HepG2 (cell line): ENCODE results near the gene ACAP1. TPM values are rescaled to one million over a fixed set of nuclear protein-coding genes. Genes with fewer than 3 reads are reported as not detected.

ENCODE experiments used
- HNF4G ChIP-seq, 2 experiments: sonication (generic) in 1 of 2; formaldehyde crosslinking in 1 of 2; IDR thresholded peaks; 2 replicates each; pipeline versions ENCODE4 v1.4.0 to v1.6.1; 2011 to 2020; ENCODE audit warnings: borderline replicate concordance in 2 of 2, low read depth in 2 of 2, mild to moderate bottlenecking in 2 of 2, low read length in 1 of 2, missing genetic modification reagents in 1 of 2, moderate library complexity in 1 of 2
- KDM2A ChIP-seq: sonication (generic); formaldehyde crosslinking; IDR thresholded peaks from 2 replicates; pipeline ENCODE4 v1.4.0; 2020; ENCODE audit warnings: low read depth, missing genetic modification reagents, borderline replicate concordance
- MYC ChIP-seq: sonication (generic); formaldehyde crosslinking; IDR thresholded peaks from 2 replicates; pipeline ENCODE4 v1.9.0; 2021; ENCODE audit warnings: missing genetic modification reagents, borderline replicate concordance
- NCOA5 ChIP-seq: sonication (generic); formaldehyde crosslinking; IDR thresholded peaks from 2 replicates; pipeline ENCODE4 v1.4.0; 2020; ENCODE audit warnings: missing genetic modification reagents
- NFE2L1 ChIP-seq: sonication (generic); formaldehyde crosslinking; IDR thresholded peaks from 2 replicates; pipeline ENCODE4 v1.4.0; 2020; ENCODE audit warnings: missing genetic modification reagents, mild to moderate bottlenecking, borderline replicate concordance
- PAXIP1 ChIP-seq: sonication (generic); formaldehyde crosslinking; conservative IDR thresholded peaks from 2 replicates; pipeline ENCODE4 v1.4.0; 2020; ENCODE audit warnings: mild to moderate bottlenecking, missing genetic modification reagents, moderate library complexity
- REL ChIP-seq: sonication (generic); formaldehyde crosslinking; conservative IDR thresholded peaks from 2 replicates; pipeline ENCODE4 v1.8.0; 2022; ENCODE audit warnings: mild to moderate bottlenecking, missing genetic modification reagents, moderate library complexity
- RNF2 ChIP-seq: fragments of 450-650 bp; conservative IDR thresholded peaks from 2 replicates; pipeline ENCODE4 v1.6.1; 2016; ENCODE audit warnings: low read depth
- THYN1 ChIP-seq: sonication (generic); formaldehyde crosslinking; IDR thresholded peaks from 2 replicates; pipeline ENCODE4 v1.8.1; 2023; ENCODE audit warnings: low read depth, mild to moderate bottlenecking, moderate library complexity, missing genetic modification reagents, borderline replicate concordance
- ZKSCAN8 ChIP-seq: IDR thresholded peaks from 2 replicates; pipeline ENCODE4 v1.6.1; 2016; ENCODE audit warnings: borderline replicate concordance, missing genetic modification reagents, missing compliant biosample characterization
- ZNF30 ChIP-seq: sonication (generic); formaldehyde crosslinking; IDR thresholded peaks from 2 replicates; pipeline ENCODE4 v1.5.0; 2020; ENCODE audit warnings: mild to moderate bottlenecking, missing genetic modification reagents
- ZNF512B ChIP-seq: sonication (generic); formaldehyde crosslinking; IDR thresholded peaks from 2 replicates; pipeline ENCODE4 v1.5.1; 2020; ENCODE audit warnings: missing genetic modification reagents, mild to moderate bottlenecking, borderline replicate concordance
- ZNF749 ChIP-seq: sonication (generic); formaldehyde crosslinking; IDR thresholded peaks from 2 replicates; pipeline ENCODE4 v1.8.0; 2022; ENCODE audit warnings: mild to moderate bottlenecking, missing genetic modification reagents, moderate library complexity, borderline replicate concordance
- polyA plus RNA-seq, 8 experiments: library from polyadenylated mRNA; depleted of rRNA in 3 of 8; stranded (reverse) in 7 of 8; unstranded in 1 of 8; fragments of >200 nt; fragmentation: Illumina TruSeq in 4 of 8; extraction: Trizol in 4 of 8; gene quantifications; 2 replicates each; pipeline versions ENCODE4 v1.2.1 to v1.2.3, GENCODE V29; 2011 to 2016; ENCODE audit warnings: low read depth in 4 of 8, missing spikeins in 1 of 8, mixed read lengths in 1 of 8; ENCODE audit not compliant: insufficient read depth in 1 of 8
- total RNA-seq, 5 experiments: library from RNA; depleted of rRNA; stranded (reverse); fragments of >200 nt; fragmentation: Illumina TruSeq; extraction: Trizol; gene quantifications; 2 replicates each; pipeline ENCODE4 v1.2.3, GENCODE V29; 2016; ENCODE audit warnings: low read depth in 1 of 5
- TF ChIP-seq, protein P1 (sequence below): sonication (generic); formaldehyde crosslinking; IDR thresholded peaks from 2 replicates; pipeline ENCODE4 v1.8.0; 2022; ENCODE audit warnings: mild to moderate bottlenecking, missing genetic modification reagents, borderline replicate concordance

The ACAP1 gene
- total and polyA plus RNA-seq, 2 of the 13 experiments (the other 11 are each of a cell fraction or from before 2014, with no cell fraction given), result 1.3 to 2.5 TPM

DNA sequence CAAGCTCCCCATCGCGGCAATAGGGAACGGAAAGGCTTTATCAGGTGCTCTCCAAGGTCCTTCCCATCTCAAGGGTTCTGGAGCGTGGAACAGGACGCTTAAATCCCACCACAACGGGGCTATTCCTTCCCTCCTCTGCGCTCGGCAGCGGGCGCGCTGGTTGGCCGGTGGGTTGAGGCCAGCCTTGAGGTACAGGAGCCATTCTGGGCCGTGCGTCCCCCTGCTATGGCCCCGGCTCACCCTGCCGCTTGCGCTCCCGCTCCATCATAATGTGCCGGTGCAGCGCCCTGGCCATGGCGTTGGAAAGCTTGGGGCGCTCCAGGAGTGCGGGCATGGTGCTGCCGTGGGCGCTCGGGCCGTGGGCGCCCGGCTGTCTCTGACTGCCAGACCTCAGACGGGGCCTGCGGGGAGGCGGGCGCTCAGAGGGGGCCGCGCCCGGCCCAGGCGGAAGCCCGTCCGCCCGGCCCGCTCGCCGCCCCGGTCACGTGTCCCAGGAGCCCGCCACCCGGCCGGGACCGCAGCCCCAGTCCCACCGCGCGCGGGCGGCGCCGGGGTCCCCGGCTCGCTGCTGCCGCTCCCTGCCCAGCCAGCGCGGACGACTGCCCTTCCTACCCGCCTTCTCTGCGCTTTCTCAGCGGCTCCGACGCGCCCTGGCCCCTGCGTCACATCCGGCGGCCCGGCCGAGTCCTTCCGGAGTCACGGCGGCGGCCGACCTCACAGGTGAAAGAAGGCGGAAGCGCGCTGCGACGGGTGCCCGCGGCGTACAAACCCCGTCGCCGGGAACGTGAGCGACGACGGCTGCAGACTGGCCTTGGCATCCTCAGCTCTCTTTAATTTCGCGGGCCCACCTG lies 21.4 kb upstream of the ACAP1 start, which contains the start of gene GPS2 (continued):
- TF ChIP-seq REL (CRISPR knock-in tag), result peak; percentile 69; the same call in 1 of the 2 replicates
- TF ChIP-seq PAXIP1, result peak; percentile 28; the same call in 1 of the 2 replicates
- TF ChIP-seq ZNF512B (CRISPR knock-in tag), result no peak
- TF ChIP-seq HNF4G (IDR thresholded peaks at IDR 0.05; ENCODE audit: borderline replicate concordance, low read depth, low read length), result no peak
- peak; percentile 56; the same call in 1 of the 2 replicates for TF ChIP-seq HNF4G (CRISPR knock-in tag; IDR thresholded peaks at IDR 0.05; ENCODE audit: borderline replicate concordance, low read depth)
- 0 out of 2 replicates have a peak, but pooled peaks have one; percentile 79 for TF ChIP-seq NCOA5 (CRISPR knock-in tag)
- no peak for TF ChIP-seq ZNF30 (CRISPR knock-in tag)
- 0 out of 2 replicates have a peak, but pooled peaks have one; percentile 20 for TF ChIP-seq RNF2
- TF ChIP-seq ZKSCAN8 (CRISPR knock-in tag), result 0 out of 2 replicates have a peak, but pooled peaks have one; percentile 53
- peak; percentile 100 for TF ChIP-seq KDM2A (CRISPR knock-in tag)
- peak; percentile 37; the same call in 1 of the 2 replicates for TF ChIP-seq THYN1 (CRISPR knock-in tag)
- peak; percentile 52; the same call in 1 of the 2 replicates for TF ChIP-seq ZNF749
- TF ChIP-seq MYC (CRISPR knock-in tag), result peak; percentile 67; the same call in 1 of the 2 replicates
- TF ChIP-seq, protein P1, sequence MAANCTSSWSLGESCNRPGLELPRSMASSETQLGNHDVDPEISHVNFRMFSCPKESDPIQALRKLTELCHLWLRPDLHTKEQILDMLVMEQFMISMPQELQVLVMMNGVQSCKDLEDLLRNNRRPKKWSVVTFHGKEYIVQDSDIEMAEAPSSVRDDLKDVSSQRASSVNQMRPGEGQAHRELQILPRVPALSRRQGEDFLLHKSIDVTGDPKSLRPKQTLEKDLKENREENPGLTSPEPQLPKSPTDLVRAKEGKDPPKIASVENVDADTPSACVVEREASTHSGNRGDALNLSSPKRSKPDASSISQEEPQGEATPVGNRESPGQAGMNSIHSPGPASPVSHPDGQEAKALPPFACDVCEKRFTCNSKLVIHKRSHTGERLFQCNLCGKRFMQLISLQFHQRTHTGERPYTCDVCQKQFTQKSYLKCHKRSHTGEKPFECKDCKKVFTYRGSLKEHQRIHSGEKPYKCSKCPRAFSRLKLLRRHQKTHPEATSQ, result 0 out of 2 replicates have a peak, but pooled peaks have one; percentile 46
- no peak for TF ChIP-seq NFE2L1 (CRISPR knock-in tag)
